Right lobe of liver (tissue), 6 donors: Measurements from ENCODE around the gene MCC. TPM values are rescaled to one million over a fixed set of nuclear protein-coding genes. Genes with fewer than 3 reads are reported as not detected.

Source experiments
- ATAC-seq, 4 donors: fragments of 200-7000 bp; cut with Tn5 transposase; one replicate each; pipeline ENCODE4 v1.9.1; 2020; ENCODE audit warnings: mild to moderate bottlenecking in 4 of 4, moderate library complexity in 4 of 4
- DNase-seq, 3 donors: peaks; one replicate each; pipeline ENCODE4 v3.0.0-alpha.2; 2020
- H3K27ac ChIP-seq, 3 donors: fragments of 200-600 bp; one replicate each; pipeline ENCODE4 v1.8.0; 2022
- H3K27me3 ChIP-seq, 2 donors: fragments of 200-600 bp; one replicate each; pipeline ENCODE4 v1.8.0; 2022
- H3K36me3 ChIP-seq, 4 donors: fragments of 200-600 bp; sonication (generic) in 1 of 4; one replicate each; pipeline versions ENCODE4 v1.5.1 to v1.8.0; 2017 to 2022; ENCODE audit warnings: control low read depth in 1 of 4
- H3K4me1 ChIP-seq, 4 donors: fragments of 200-600 bp; sonication (generic) in 1 of 4; one replicate each; pipeline versions ENCODE4 v1.5.1 to v1.8.0; 2017 to 2022; ENCODE audit warnings: control low read depth in 1 of 4
- H3K4me3 ChIP-seq, 3 donors: fragments of 200-600 bp; one replicate each; pipeline ENCODE4 v1.8.0; 2022
- H3K9me3 ChIP-seq, 4 donors: fragments of 200-600 bp; sonication (generic) in 1 of 4; one replicate each; pipeline versions ENCODE4 v1.5.1 to v1.8.0; 2017 to 2022; ENCODE audit warnings: control low read depth in 1 of 4
- CTCF ChIP-seq, 4 donors: fragments of 200-600 bp in 3 of 4; fragments of 450-650 bp in 1 of 4; IDR thresholded peaks; one replicate each; pipeline versions ENCODE4 v1.5.1 to v1.8.0; 2016 to 2022; ENCODE audit warnings: antibody characterized with exemption in 4 of 4, mild to moderate bottlenecking in 2 of 4
- POLR2A ChIP-seq: fragments of 450-650 bp; IDR thresholded peaks from one replicate; pipeline ENCODE4 v1.6.1; 2017; ENCODE audit warnings: antibody characterized with exemption, mild to moderate bottlenecking
- WGBS: methylation state at CpG from one replicate; pipeline ENCODE4 v1.1.6; 2018; ENCODE audit warnings: low coverage, low lambda C conversion rate; ENCODE audit not compliant: insufficient coverage; ENCODE audit errors: missing lambda C conversion rate; 5-methylcytosine and 5-hydroxymethylcytosine counted together
- intact Hi-C, 2 donors: fragments of 100-400 bp; cut with DNase I; formaldehyde crosslinking; loops; one replicate each; pipeline versions ENCODE4 v1.11.2 to v1.14.1; 2022
- total RNA-seq, 6 experiments: library from RNA; depleted of rRNA in 2 of 6; stranded (reverse); fragments of >200 nt in 2 of 6; fragmentation: NEBNext Ultra II Directional in 3 of 6; extraction: Animal tissue kit (Norgen Biotek cat#: 25700) in 3 of 6; gene quantifications; one replicate each; pipeline versions ENCODE4 v1.1.0 to v1.2.4, GENCODE V29; 2016 to 2023
- donor health status: DM: no; HTN: yes; CAD: no.
- donor health status: DM: no; HTN: no; CAD: no.
- donor health status: DM: no; HTN: no; CAD: no.
- donor health status: DM: no; HTN: yes; CAD: no.
- donor health status: DM: no; HTN: yes; CAD: no.

MCC gene
- total RNA-seq, 6 experiments from 2014 or later, result 23.1 to 35.2 (median 26.1) TPM

GRCh38 chr5:113202287-113202686 lies 286.0 kb downstream of the MCC start:
- Histone ChIP-seq H3K36me3 (no peaks in the 10 kb centered on the region), H3K27me3 (no peaks in the 10 kb centered on the region), H3K27ac (peak overlapping the region in 2 of 3 donors; percentile 76 to 84), H3K4me1 (peaks cover 0 to 38% (median 18%) of the 10 kb centered on the region in 4 donors), H3K9me3 (no peaks in the 10 kb centered on the region), H3K4me3 (peak overlapping the region; percentile 34 to 62 (median 49))
- DNase-seq, result no peak
- no peak for TF ChIP-seq POLR2A
- TF ChIP-seq CTCF (IDR thresholded peaks at IDR 0.05), result no peak
- WGBS, result 43% methylated on average over 8 of the region's 8 CpGs
- ATAC-seq, result no peak
- intact Hi-C loops, result no loop called here

- peak overlapping the region in 2 of 3 donors; percentile 76 to 84 for H3K27ac ChIP-seq
- H3K4me1 ChIP-seq, result peaks cover 0 to 42% (median 19%) of the 10 kb centered on the region in 4 donors
- intact Hi-C loops, result no loop called here
- H3K9me3 ChIP-seq, result no peaks in the 10 kb centered on the region
- DNase-seq (no peak), ATAC-seq (no peak)
- H3K36me3 ChIP-seq, result no peaks in the 10 kb centered on the region
- peak overlapping the region; percentile 34 to 62 (median 49) for H3K4me3 ChIP-seq
- 31% methylated on average over 5 of the region's 5 CpGs for WGBS
- no peaks in the 10 kb centered on the region for H3K27me3 ChIP-seq
- TF ChIP-seq POLR2A, result no peak
- TF ChIP-seq CTCF (IDR thresholded peaks at IDR 0.05), result no peak
Measured at GRCh38 chr5:113201715-113202114, 286.5 kb downstream of the MCC start.

GRCh38 chr5:113199122-113199905 lies 288.9 kb downstream of the MCC start:
- H3K27ac ChIP-seq, result peak overlapping the region in 2 of 3 donors; percentile 16 to 56
- H3K9me3 ChIP-seq, result no peaks in the 10 kb centered on the region
- peak in 3 of 4 donors; percentile 13 to 35 (median 31) for ATAC-seq
- WGBS, result 79% methylated on average over 3 of the region's 5 CpGs
- peaks cover 0 to 38% (median 9%) of the 10 kb centered on the region in 4 donors for H3K4me1 ChIP-seq
- no peak for DNase-seq
- no peaks in the 10 kb centered on the region for H3K36me3 ChIP-seq
- H3K27me3 ChIP-seq, result no peaks in the 10 kb centered on the region
- TF ChIP-seq POLR2A (no peak), CTCF (IDR thresholded peaks at IDR 0.05) (no peak)
- H3K4me3 ChIP-seq, result no peak overlapping the region
- intact Hi-C loops, result no loop called here

GRCh38 chr5:113197456-113198200 lies 290.6 kb downstream of the MCC start:
- peak overlapping the region in 1 of 3 donors; percentile 11 for H3K27ac ChIP-seq
- intact Hi-C loops, result no loop called here
- TF ChIP-seq POLR2A, result no peak
- TF ChIP-seq CTCF (IDR thresholded peaks at IDR 0.05), result no peak
- DNase-seq (no peak), ATAC-seq (peak in 3 of 4 donors; percentile 16 to 42 (median 31))
- no peaks in the 10 kb centered on the region for H3K27me3 ChIP-seq
- H3K9me3 ChIP-seq, result no peaks in the 10 kb centered on the region
- no peak overlapping the region for H3K4me3 ChIP-seq
- no peaks in the 10 kb centered on the region for H3K36me3 ChIP-seq
- H3K4me1 ChIP-seq, result peaks cover 0 to 48% (median 12%) of the 10 kb centered on the region in 4 donors
- WGBS, result 80% methylated on average over 5 of the region's 7 CpGs
